ENCODE data around the gene EPB41L4B. TPM values are rescaled to one million over a fixed set of nuclear protein-coding genes. Genes with fewer than 3 reads are reported as not detected.

The EPB41L4B gene
- total RNA-seq, 1 donor from 2014 or later: 5.5 TPM

DNA sequence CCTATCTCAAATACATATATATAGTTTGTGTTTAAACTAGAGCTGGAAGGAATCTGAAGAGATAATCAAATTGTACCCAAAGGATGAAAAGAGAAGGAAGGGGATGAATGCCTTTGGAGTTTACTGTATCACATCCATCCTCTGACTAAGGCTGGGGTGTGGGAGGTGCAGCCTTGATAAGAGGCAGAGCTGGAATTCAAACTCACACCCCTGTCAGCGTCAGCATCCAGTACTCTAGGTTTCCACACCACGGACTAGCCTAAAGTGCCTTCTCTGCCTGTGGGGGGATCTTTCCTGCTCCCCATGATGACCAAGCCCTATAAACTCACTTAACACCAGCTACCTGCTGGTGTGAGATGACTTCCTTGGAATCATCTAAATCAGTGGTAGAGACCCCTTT, 48.1 kb downstream of the EPB41L4B start:
- no peak overlapping the region for H3K4me3 Mint-ChIP-seq
- H3K27ac Mint-ChIP-seq: no peak overlapping the region
- H3K27me3 Mint-ChIP-seq (ENCODE audit: low read depth): no peaks in the 10 kb centered on the region
- no peak for DNase-seq (ENCODE audit: low spot score in 2 of 2, unreplicated experiment in 2 of 2)
- peaks cover 6% of the 10 kb centered on the region for H3K36me3 Mint-ChIP-seq
- H3K9me3 Mint-ChIP-seq: no peaks in the 10 kb centered on the region
- TF ChIP-seq, protein P1, sequence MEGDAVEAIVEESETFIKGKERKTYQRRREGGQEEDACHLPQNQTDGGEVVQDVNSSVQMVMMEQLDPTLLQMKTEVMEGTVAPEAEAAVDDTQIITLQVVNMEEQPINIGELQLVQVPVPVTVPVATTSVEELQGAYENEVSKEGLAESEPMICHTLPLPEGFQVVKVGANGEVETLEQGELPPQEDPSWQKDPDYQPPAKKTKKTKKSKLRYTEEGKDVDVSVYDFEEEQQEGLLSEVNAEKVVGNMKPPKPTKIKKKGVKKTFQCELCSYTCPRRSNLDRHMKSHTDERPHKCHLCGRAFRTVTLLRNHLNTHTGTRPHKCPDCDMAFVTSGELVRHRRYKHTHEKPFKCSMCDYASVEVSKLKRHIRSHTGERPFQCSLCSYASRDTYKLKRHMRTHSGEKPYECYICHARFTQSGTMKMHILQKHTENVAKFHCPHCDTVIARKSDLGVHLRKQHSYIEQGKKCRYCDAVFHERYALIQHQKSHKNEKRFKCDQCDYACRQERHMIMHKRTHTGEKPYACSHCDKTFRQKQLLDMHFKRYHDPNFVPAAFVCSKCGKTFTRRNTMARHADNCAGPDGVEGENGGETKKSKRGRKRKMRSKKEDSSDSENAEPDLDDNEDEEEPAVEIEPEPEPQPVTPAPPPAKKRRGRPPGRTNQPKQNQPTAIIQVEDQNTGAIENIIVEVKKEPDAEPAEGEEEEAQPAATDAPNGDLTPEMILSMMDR (IDR thresholded peaks at IDR 0.05; ENCODE audit: unreplicated experiment): no peak
- H3K4me1 Mint-ChIP-seq: peaks cover 2% of the 10 kb centered on the region

DNA sequence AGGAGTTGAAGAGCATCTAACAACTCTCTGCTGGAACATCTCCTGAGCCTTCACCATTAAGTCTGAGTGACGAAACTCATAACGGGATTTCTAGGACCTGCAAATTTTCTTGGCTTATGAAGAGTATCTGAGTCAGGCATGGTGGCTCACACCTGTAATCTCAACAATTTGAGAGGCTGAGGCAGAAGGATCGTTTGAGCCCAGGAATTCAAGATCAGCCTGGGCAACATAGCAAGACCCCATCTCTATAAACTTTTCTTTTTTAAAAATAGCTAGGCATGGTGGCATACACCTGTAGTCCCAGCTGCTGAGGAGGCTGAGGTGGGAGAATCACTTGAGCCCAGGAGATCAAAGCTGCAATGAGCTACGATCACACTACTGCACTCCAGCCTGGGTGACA, 48.8 kb downstream of the EPB41L4B start:
- H3K27me3 Mint-ChIP-seq (ENCODE audit: low read depth): no peaks in the 10 kb centered on the region
- H3K27ac Mint-ChIP-seq: no peak overlapping the region
- DNase-seq (ENCODE audit: low spot score in 2 of 2, unreplicated experiment in 2 of 2): no peak
- H3K4me3 Mint-ChIP-seq: no peak overlapping the region
- TF ChIP-seq, protein P1 (IDR thresholded peaks at IDR 0.05; ENCODE audit: unreplicated experiment): no peak
- peaks cover 6% of the 10 kb centered on the region for H3K9me3 Mint-ChIP-seq
- peaks cover 2% of the 10 kb centered on the region for H3K4me1 Mint-ChIP-seq
- peaks cover 10% of the 10 kb centered on the region for H3K36me3 Mint-ChIP-seq

DNA sequence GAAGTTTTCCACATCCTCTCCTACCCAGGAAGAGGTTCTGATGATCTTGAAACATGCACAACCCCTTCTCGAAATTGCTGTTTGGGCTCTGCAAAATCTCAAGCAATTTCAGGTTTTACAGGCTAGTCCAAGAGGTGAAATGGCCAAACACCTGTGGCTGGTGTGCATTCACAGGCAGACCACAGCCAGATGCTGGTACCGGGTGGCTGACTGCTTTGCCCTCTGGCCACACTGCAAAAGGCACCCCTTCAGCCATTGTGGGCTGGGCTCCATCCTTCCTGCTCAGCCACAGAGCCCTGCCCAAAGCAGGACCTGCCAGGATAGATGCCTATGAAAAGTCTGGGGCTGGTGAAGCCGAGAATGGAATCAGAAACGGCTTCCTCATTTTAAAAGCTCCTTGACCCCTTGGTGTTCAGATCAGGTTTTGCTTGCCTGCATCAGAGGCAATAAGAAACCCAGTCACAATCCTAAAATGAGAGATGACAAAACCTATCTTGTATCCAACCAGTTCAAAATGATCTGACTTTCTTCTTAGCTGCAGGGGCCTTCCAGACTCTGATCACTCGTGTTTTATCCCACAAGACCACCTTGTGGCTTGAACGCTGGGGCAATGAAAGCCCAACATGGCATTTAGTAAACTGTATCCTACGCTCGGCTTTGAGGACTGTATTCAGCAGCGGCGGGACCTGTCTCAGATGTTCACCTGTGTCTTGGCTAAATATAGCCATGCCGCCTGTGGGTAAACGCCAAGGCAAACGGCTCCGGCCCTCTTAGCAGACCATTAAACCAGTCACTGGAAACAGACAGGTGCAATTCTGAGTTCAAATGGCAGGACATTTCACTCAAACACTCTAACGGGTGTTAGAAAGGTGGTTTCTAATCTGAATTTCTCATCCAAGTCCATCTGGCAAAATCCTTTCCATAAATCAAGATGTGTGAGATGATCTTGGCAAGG, 49.6 kb downstream of the EPB41L4B start:
- Mint-ChIP-seq H3K27ac (no peak overlapping the region), H3K4me1 (peaks cover 2% of the 10 kb centered on the region), H3K9me3 (peaks cover 7% of the 10 kb centered on the region), H3K27me3 (ENCODE audit: low read depth) (no peaks in the 10 kb centered on the region), H3K4me3 (no peak overlapping the region), H3K36me3 (peaks cover 9% of the 10 kb centered on the region)
- DNase-seq (ENCODE audit: low spot score in 2 of 2, unreplicated experiment in 2 of 2): no peak
- TF ChIP-seq, protein P1 (IDR thresholded peaks at IDR 0.05; ENCODE audit: unreplicated experiment): no peak

DNA sequence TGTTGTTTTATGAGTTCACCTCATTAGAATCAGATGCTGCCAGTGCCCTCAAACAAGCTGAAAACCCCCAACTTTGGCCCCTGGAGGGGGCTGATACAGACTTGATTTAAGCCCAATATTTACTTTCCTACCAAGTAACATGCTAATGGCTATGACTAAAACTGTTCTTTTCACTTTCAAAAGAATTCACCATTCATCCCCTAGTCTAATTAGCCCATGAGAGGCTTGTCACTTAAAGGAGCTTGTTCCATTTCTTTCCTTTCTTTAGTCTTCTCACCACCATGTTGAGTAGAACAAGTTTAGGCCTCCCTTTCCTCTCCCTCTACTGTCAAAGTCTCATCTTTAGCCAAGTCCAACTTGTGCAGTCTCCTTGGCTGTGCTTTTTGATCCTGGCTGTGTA, 50.4 kb downstream of the EPB41L4B start:
- H3K36me3 Mint-ChIP-seq: peaks cover 9% of the 10 kb centered on the region
- TF ChIP-seq, protein P1 (IDR thresholded peaks at IDR 0.05; ENCODE audit: unreplicated experiment): no peak
- H3K4me1 Mint-ChIP-seq: peaks cover 2% of the 10 kb centered on the region
- DNase-seq (ENCODE audit: low spot score in 2 of 2, unreplicated experiment in 2 of 2): no peak
- H3K27ac Mint-ChIP-seq: no peak overlapping the region
- H3K27me3 Mint-ChIP-seq (ENCODE audit: low read depth): no peaks in the 10 kb centered on the region
- no peak overlapping the region for H3K4me3 Mint-ChIP-seq
- H3K9me3 Mint-ChIP-seq: peaks cover 7% of the 10 kb centered on the region

DNA sequence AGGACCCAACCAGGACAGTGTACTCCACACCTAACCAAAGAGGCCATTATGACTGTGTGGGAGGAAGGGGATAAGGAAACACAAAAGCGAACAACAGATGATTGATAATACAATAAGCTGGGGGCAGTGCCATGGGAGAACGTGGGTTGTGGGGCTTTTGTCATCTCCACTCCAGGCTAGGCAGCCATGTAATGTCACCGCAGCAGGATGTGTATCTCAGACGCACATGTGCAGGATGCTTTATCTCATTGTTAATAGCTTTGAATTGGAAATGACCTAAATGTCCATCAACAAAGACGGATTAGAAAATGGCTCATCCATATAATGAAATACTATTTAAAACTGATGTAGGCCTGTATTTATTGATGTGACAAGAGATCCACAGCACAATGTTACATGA, 51.0 kb downstream of the EPB41L4B start:
- TF ChIP-seq, protein P1 (IDR thresholded peaks at IDR 0.05; ENCODE audit: unreplicated experiment): no peak
- peaks cover 9% of the 10 kb centered on the region for H3K36me3 Mint-ChIP-seq
- peaks cover 7% of the 10 kb centered on the region for H3K9me3 Mint-ChIP-seq
- DNase-seq (ENCODE audit: low spot score in 2 of 2, unreplicated experiment in 2 of 2): no peak
- H3K27me3 Mint-ChIP-seq (ENCODE audit: low read depth): no peaks in the 10 kb centered on the region
- peaks cover 2% of the 10 kb centered on the region for H3K4me1 Mint-ChIP-seq
- peak overlapping the region; percentile 22 for H3K27ac Mint-ChIP-seq
- H3K4me3 Mint-ChIP-seq: no peak overlapping the region

All from mesothelial cell of epicardium (in vitro differentiated cells).